IMR-90 (cell line): ENCODE data around the gene POLR3A. TPM values are rescaled to one million over a fixed set of nuclear protein-coding genes. Genes with fewer than 3 reads are reported as not detected.

Experiments
- ATAC-seq: fragments of 200-7000 bp; cut with Tn5 transposase; 2 replicates; pipeline ENCODE4 v1.9.1; 2020; ENCODE audit warnings: low read depth, mild to moderate bottlenecking, moderate library complexity
- BruUV-seq: library from RNA; stranded (reverse); fragments of 400-500 nt; replicated peaks from 2 replicates; lab custom pipeline; 2021; lab: Mats Ljungman, UMichigan
- CTCF ChIA-PET: fragments of 300-600 bp; formaldehyde crosslinking; extraction: SDS; loops from one replicate; lab custom pipeline; 2021; ENCODE audit warnings: antibody characterized with exemption; lab: Yijun Ruan, JAX
- POLR2A ChIA-PET: fragments of 300-600 bp; sonication (Branson Sonifier 250); formaldehyde crosslinking; loops from one replicate; lab custom pipeline; 2022; ENCODE audit warnings: antibody characterized with exemption; ENCODE audit not compliant: unreplicated experiment; lab: Charles Lee
- DNase-seq: peaks from one replicate; pipeline ENCODE4 v3.0.0; 2013
- H2AFZ ChIP-seq: replicated peaks from 2 replicates; pipeline ENCODE3; 2013; ENCODE audit warnings: low read length, mild to moderate bottlenecking; ENCODE audit not compliant: poor library complexity
- H2AK5ac ChIP-seq: 2 replicates; pipeline ENCODE4 v1.6.1; 2013; ENCODE audit warnings: low read depth, low read length, inconsistent platforms
- H2AK9ac ChIP-seq: replicated peaks from 2 replicates; pipeline ENCODE3; 2013; ENCODE audit warnings: mild to moderate bottlenecking, low read depth, low read length, moderate library complexity; ENCODE audit not compliant: poor library complexity
- H2BK120ac ChIP-seq: 2 replicates; pipeline ENCODE4 v1.6.1; 2013; ENCODE audit warnings: low read depth, low read length, inconsistent platforms
- H2BK15ac ChIP-seq: 3 replicates; pipeline ENCODE4 v1.6.1; 2013; ENCODE audit warnings: low read depth, low read length, inconsistent platforms
- H2BK20ac ChIP-seq: 2 replicates; pipeline ENCODE4 v1.6.1; 2013; ENCODE audit warnings: low read depth, mild to moderate bottlenecking, inconsistent platforms, low read length, moderate library complexity
- H2BK5ac ChIP-seq: 2 replicates; pipeline ENCODE4 v1.6.1; 2013; ENCODE audit warnings: mild to moderate bottlenecking, low read depth, low read length, inconsistent platforms; ENCODE audit not compliant: poor library complexity, severe bottlenecking
- H3K14ac ChIP-seq: replicated peaks from 2 replicates; pipeline ENCODE4 v1.6.1; 2013; ENCODE audit warnings: low read depth, low read length, inconsistent platforms
- H3K18ac ChIP-seq: 2 replicates; pipeline ENCODE4 v1.6.1; 2013; ENCODE audit warnings: low read depth, low read length, control low read depth
- H3K23ac ChIP-seq: 2 replicates; pipeline ENCODE4 v1.6.1; 2013; ENCODE audit warnings: low read depth, low read length, inconsistent platforms
- H3K27ac ChIP-seq: 2 replicates; pipeline ENCODE4 v1.5.1; 2013; ENCODE audit warnings: mild to moderate bottlenecking, control low read depth, low read length; ENCODE audit not compliant: insufficient read depth
- H3K27me3 ChIP-seq: 2 replicates; pipeline ENCODE4 v1.6.1; 2013; ENCODE audit warnings: low read length; ENCODE audit not compliant: control insufficient read depth, insufficient read depth
- H3K36me3 ChIP-seq: 2 replicates; pipeline ENCODE4 v1.6.1; 2013; ENCODE audit warnings: low read length, mixed read lengths; ENCODE audit not compliant: control insufficient read depth, insufficient read depth
- H3K4ac ChIP-seq: 2 replicates; pipeline ENCODE4 v1.6.1; 2013; ENCODE audit warnings: low read depth, low read length, inconsistent platforms
- H3K4me1 ChIP-seq: 2 replicates; pipeline ENCODE4 v1.6.1; 2013; ENCODE audit warnings: low read length, mixed read lengths; ENCODE audit not compliant: control insufficient read depth, insufficient read depth
- H3K4me2 ChIP-seq: 2 replicates; pipeline ENCODE4 v1.6.1; 2013; ENCODE audit warnings: low read depth, mild to moderate bottlenecking, control low read depth, low read length, moderate library complexity
- H3K4me3 ChIP-seq: 2 replicates; pipeline ENCODE4 v1.5.1; 2013; ENCODE audit warnings: low read depth, mild to moderate bottlenecking, control low read depth, low read length, moderate library complexity; ENCODE audit not compliant: insufficient read depth
- H3K56ac ChIP-seq: 2 replicates; pipeline ENCODE4 v1.6.1; 2013; ENCODE audit warnings: low read length, inconsistent platforms; ENCODE audit not compliant: insufficient read depth; ENCODE audit errors: extremely low read depth
- H3K79me1 ChIP-seq, 2 experiments: 2 replicates each; pipeline ENCODE4 v1.6.1; 2013; ENCODE audit warnings: low read length in 2 of 2, inconsistent platforms in 1 of 2, low read depth in 1 of 2
- H3K9ac ChIP-seq: 2 replicates; pipeline ENCODE4 v1.6.1; 2013; ENCODE audit warnings: low read depth, low read length, control low read depth
- H3K9me1 ChIP-seq: 2 replicates; pipeline ENCODE4 v1.6.1; 2013; ENCODE audit warnings: low read length, inconsistent platforms; ENCODE audit not compliant: insufficient read depth
- H3K9me3 ChIP-seq: 2 replicates; pipeline ENCODE4 v1.6.1; 2013; ENCODE audit warnings: low read length; ENCODE audit not compliant: control insufficient read depth, insufficient read depth
- H4K20me1 ChIP-seq: 2 replicates; pipeline ENCODE4 v1.6.1; 2013; ENCODE audit warnings: low read length, inconsistent platforms; ENCODE audit not compliant: insufficient read depth
- H4K5ac ChIP-seq: 2 replicates; pipeline ENCODE4 v1.6.1; 2013; ENCODE audit warnings: mild to moderate bottlenecking, low read depth, low read length, control low read depth
- H4K8ac ChIP-seq, 2 experiments: 2 replicates each; pipeline ENCODE4 v1.6.1; 2013; ENCODE audit warnings: low read depth in 2 of 2, low read length in 2 of 2, control low read depth in 1 of 2, inconsistent platforms in 1 of 2
- H4K91ac ChIP-seq: 2 replicates; pipeline ENCODE4 v1.6.1; 2013; ENCODE audit warnings: low read depth, low read length, inconsistent platforms; ENCODE audit not compliant: insufficient read depth
- FOS ChIP-seq: fragments of 150-350 bp; IDR thresholded peaks from 2 replicates; pipeline ENCODE4 v1.6.1; 2016; ENCODE audit warnings: low read depth, low read length
- MAZ ChIP-seq: IDR thresholded peaks from 2 replicates; pipeline ENCODE4 v1.6.1; 2012; ENCODE audit warnings: low read depth, mild to moderate bottlenecking, low read length, improper control_type of control experiment, moderate library complexity, borderline replicate concordance
- MXI1 ChIP-seq: IDR thresholded peaks from 2 replicates; pipeline ENCODE4 v1.6.1; 2012; ENCODE audit warnings: low read depth, mild to moderate bottlenecking, low read length, moderate library complexity, borderline replicate concordance
- NFE2L2 ChIP-seq: fragments of 150-350 bp; IDR thresholded peaks from 2 replicates; pipeline ENCODE4 v1.6.1; 2016; ENCODE audit warnings: low read depth, mild to moderate bottlenecking, low read length
- RAD21 ChIP-seq: IDR thresholded peaks from 2 replicates; pipeline ENCODE4 v1.6.1; 2012; ENCODE audit warnings: low read length, improper control_type of control experiment
- RCOR1 ChIP-seq: IDR thresholded peaks from 2 replicates; pipeline ENCODE4 v1.6.1; 2012; ENCODE audit warnings: mild to moderate bottlenecking, low read length, improper control_type of control experiment; ENCODE audit not compliant: insufficient replicate concordance
- RFX5 ChIP-seq: IDR thresholded peaks from 2 replicates; pipeline ENCODE4 v1.8.0; 2012; ENCODE audit warnings: low read depth, mild to moderate bottlenecking, low read length, moderate library complexity
- SMC3 ChIP-seq: fragments of 150-350 bp; IDR thresholded peaks from 2 replicates; pipeline ENCODE4 v1.6.1; 2016; ENCODE audit warnings: low read depth, mild to moderate bottlenecking, antibody characterized with exemption, low read length, moderate library complexity
- WGBS, 2 experiments: methylation state at CpG; one replicate each; pipeline versions ENCODE4 v1.1.5 to v1.1.7; 2013; ENCODE audit warnings: missing lambda C conversion rate in 2 of 2; ENCODE audit not compliant: insufficient read length in 1 of 2; ENCODE audit errors: extremely low coverage in 2 of 2; 5-methylcytosine and 5-hydroxymethylcytosine counted together
- dilution Hi-C: fragments of 300-500 bp; cut with HindIII; formaldehyde crosslinking; loops from one replicate; pipeline ENCODE4 v1.14.3; 2018; ENCODE audit warnings: low sequenced_read_pairs; ENCODE audit not compliant: unreplicated experiment
- in situ Hi-C: fragments of 300-500 bp; cut with MboI; formaldehyde crosslinking; loops from 3 replicates; pipeline ENCODE4 v1.14.3; 2019; ENCODE audit warnings: low sequenced_read_pairs, inconsistent platforms, mixed read lengths
- intact Hi-C: fragments of 100-400 bp; cut with micrococcal nuclease; formaldehyde crosslinking; loops from 2 replicates; pipeline ENCODE4 v1.10.0; 2022
- polyA plus RNA-seq, 3 experiments: library from polyadenylated mRNA; depleted of rRNA; stranded (reverse); fragments of >200 nt; gene quantifications; 2 replicates each; pipeline ENCODE4 v1.2.3, GENCODE V29; 2012; ENCODE audit warnings: low replicate concordance in 1 of 3
- total RNA-seq: library from RNA; depleted of rRNA; stranded (reverse); fragments of >200 nt; gene quantifications from 2 replicates; pipeline ENCODE4 v1.2.3, GENCODE V29; 2012
- TF ChIP-seq, protein P1 (sequence below): conservative IDR thresholded peaks from 2 replicates; pipeline ENCODE4 v1.5.1; 2012; ENCODE audit warnings: mild to moderate bottlenecking, low read depth, low read length, improper control_type of control experiment
- TF ChIP-seq, protein P2 (sequence below): fragments of 150-350 bp; IDR thresholded peaks from 2 replicates; pipeline ENCODE4 v1.6.1; 2017; ENCODE audit warnings: mild to moderate bottlenecking, antibody characterized with exemption, low read length, low read depth
- TF ChIP-seq, protein P3 (sequence below): fragments of 150-350 bp; IDR thresholded peaks from 2 replicates; pipeline ENCODE4 v1.6.1; 2016; ENCODE audit warnings: low read depth, mild to moderate bottlenecking, low read length, moderate library complexity, borderline replicate concordance

POLR3A gene
- total and polyA plus RNA-seq, 2 of the 4 experiments (the other 2 are of a cell fraction): 11.9 to 24.4 TPM

DNA sequence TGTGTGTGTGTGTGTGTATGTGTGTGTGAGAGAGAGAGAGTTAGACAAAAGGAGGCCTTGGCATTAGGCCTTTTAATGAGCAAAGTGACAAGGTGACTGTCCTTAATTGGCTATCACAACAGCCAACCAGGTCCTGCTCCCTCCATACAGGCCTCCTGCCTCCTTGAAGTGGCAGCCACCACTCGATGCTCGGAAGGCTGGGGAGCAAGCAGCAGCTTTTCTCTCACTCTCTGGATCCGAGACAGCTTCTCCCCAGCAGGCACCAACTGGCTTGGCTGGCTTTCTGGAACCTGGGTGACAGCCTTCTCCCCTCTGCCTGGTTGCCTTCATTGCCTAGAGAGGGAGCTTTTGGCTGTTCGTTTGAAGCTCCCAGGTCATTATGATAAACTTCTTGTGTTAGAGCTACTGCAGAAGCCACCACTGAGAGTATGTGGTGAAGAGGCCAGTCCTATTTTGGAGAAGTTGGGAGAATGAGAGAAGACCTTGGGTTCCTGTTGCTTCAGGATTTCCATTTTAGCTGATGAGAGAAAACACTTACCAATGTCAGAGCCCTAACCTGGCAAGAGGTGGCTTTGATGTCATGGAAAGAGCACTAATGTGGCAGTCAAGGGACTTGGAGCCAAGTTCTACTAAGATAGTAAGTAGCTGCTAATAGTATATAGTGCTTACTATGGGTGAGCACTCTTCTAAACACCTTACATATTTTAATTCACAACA, 42.0 kb upstream of the POLR3A start:
- no peaks in the 10 kb centered on the region for H3K36me3 ChIP-seq
- H3K27me3 ChIP-seq: peaks cover 16% of the 10 kb centered on the region
- dilution Hi-C loops (no loop called here), intact Hi-C loops (no loop called here), in situ Hi-C loops (no loop called here)
- H2BK120ac ChIP-seq: no peak overlapping the region
- no peak overlapping the region for H3K4me3 ChIP-seq
- no peak overlapping the region for H3K56ac ChIP-seq
- H3K4ac ChIP-seq: no peak overlapping the region
- H3K18ac ChIP-seq: no peak overlapping the region
- H2AK5ac ChIP-seq: no peak overlapping the region
- no peak overlapping the region for H3K9ac ChIP-seq
- no peak overlapping the region for H4K8ac ChIP-seq
- TF ChIP-seq MXI1: no peak
- TF ChIP-seq, protein P1, sequence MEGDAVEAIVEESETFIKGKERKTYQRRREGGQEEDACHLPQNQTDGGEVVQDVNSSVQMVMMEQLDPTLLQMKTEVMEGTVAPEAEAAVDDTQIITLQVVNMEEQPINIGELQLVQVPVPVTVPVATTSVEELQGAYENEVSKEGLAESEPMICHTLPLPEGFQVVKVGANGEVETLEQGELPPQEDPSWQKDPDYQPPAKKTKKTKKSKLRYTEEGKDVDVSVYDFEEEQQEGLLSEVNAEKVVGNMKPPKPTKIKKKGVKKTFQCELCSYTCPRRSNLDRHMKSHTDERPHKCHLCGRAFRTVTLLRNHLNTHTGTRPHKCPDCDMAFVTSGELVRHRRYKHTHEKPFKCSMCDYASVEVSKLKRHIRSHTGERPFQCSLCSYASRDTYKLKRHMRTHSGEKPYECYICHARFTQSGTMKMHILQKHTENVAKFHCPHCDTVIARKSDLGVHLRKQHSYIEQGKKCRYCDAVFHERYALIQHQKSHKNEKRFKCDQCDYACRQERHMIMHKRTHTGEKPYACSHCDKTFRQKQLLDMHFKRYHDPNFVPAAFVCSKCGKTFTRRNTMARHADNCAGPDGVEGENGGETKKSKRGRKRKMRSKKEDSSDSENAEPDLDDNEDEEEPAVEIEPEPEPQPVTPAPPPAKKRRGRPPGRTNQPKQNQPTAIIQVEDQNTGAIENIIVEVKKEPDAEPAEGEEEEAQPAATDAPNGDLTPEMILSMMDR: no peak
- no peak for TF ChIP-seq RAD21
- TF ChIP-seq SMC3: no peak
- TF ChIP-seq NFE2L2: no peak
- TF ChIP-seq FOS: no peak
- no peak for TF ChIP-seq RCOR1
- TF ChIP-seq, protein P2, sequence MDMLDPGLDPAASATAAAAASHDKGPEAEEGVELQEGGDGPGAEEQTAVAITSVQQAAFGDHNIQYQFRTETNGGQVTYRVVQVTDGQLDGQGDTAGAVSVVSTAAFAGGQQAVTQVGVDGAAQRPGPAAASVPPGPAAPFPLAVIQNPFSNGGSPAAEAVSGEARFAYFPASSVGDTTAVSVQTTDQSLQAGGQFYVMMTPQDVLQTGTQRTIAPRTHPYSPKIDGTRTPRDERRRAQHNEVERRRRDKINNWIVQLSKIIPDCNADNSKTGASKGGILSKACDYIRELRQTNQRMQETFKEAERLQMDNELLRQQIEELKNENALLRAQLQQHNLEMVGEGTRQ: no peak
- TF ChIP-seq, protein P3, sequence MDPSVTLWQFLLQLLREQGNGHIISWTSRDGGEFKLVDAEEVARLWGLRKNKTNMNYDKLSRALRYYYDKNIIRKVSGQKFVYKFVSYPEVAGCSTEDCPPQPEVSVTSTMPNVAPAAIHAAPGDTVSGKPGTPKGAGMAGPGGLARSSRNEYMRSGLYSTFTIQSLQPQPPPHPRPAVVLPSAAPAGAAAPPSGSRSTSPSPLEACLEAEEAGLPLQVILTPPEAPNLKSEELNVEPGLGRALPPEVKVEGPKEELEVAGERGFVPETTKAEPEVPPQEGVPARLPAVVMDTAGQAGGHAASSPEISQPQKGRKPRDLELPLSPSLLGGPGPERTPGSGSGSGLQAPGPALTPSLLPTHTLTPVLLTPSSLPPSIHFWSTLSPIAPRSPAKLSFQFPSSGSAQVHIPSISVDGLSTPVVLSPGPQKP: no peak
- no peak for TF ChIP-seq RFX5
- no peak for TF ChIP-seq MAZ
- no peak overlapping the region for H3K23ac ChIP-seq
- no peaks in the 10 kb centered on the region; the same call in 1 of the 2 replicates for H3K9me1 ChIP-seq
- H3K27ac ChIP-seq: no peak overlapping the region
- CTCF ChIA-PET: no interaction called here
- H3K4me2 ChIP-seq: no peak overlapping the region
- no peak overlapping the region for H4K5ac ChIP-seq
- ATAC-seq (no peak), DNase-seq (no peak)
- BruUV-seq: no TSS peak
- no peaks in the 10 kb centered on the region for H4K20me1 ChIP-seq
- POLR2A ChIA-PET: no interaction called here
- H2BK15ac ChIP-seq: no peak overlapping the region
- peaks cover 3% of the 10 kb centered on the region; the same call in 1 of the 2 replicates for H3K9me3 ChIP-seq
- no peaks in the 10 kb centered on the region for H3K79me1 ChIP-seq
- H2AK9ac ChIP-seq: no peak overlapping the region
- no peak overlapping the region for H2BK20ac ChIP-seq
- H3K4me1 ChIP-seq: no peaks in the 10 kb centered on the region
- no peak overlapping the region for H2AFZ ChIP-seq
- H4K91ac ChIP-seq: no peak overlapping the region
- WGBS, 2 experiments: 58% methylated on average over 3 of the region's 4 CpGs; no CpG with 5 or more reads in 1 of the 2 experiments
- H3K14ac ChIP-seq: no peak overlapping the region
- no peak overlapping the region for H2BK5ac ChIP-seq
